OCI-LY1 (cell line): ENCODE data around the gene BEND6.

Experiments used
- H2AFZ ChIP-seq: fragments of 200-600 bp; sonication (generic), shearing (Covaris generic); 2 replicates; pipeline ENCODE4 v1.6.0; 2014; ENCODE audit warnings: antibody characterized with exemption, mild to moderate bottlenecking, low read length
- H3F3A ChIP-seq: fragments of 200-600 bp; sonication (generic), shearing (Covaris generic); 2 replicates; pipeline ENCODE4 v1.6.0; 2014; ENCODE audit warnings: mild to moderate bottlenecking, antibody characterized with exemption, low read length, moderate library complexity; ENCODE audit not compliant: insufficient read depth
- H3K27ac ChIP-seq: fragments of 200-600 bp; sonication (generic); 2 replicates; pipeline ENCODE4 v1.5.1; 2014; ENCODE audit warnings: low read length, mixed run types, mild to moderate bottlenecking, low read depth; ENCODE audit not compliant: poor library complexity, severe bottlenecking
- H3K27me3 ChIP-seq: fragments of 200-600 bp; sonication (generic); 2 replicates; pipeline ENCODE4 v1.6.0; 2014; ENCODE audit warnings: antibody characterized with exemption, mild to moderate bottlenecking, low read length, moderate library complexity; ENCODE audit not compliant: insufficient read depth
- H3K36me3 ChIP-seq: fragments of 200-600 bp; sonication (generic); 2 replicates; pipeline ENCODE4 v1.6.1; 2014; ENCODE audit warnings: mild to moderate bottlenecking, antibody characterized with exemption, low read length, moderate library complexity, mixed read lengths; ENCODE audit not compliant: insufficient read depth
- H3K4me1 ChIP-seq: fragments of 200-600 bp; sonication (generic); 2 replicates; pipeline ENCODE4 v1.5.1; 2014; ENCODE audit warnings: mild to moderate bottlenecking, low read length, moderate library complexity; ENCODE audit not compliant: insufficient read depth, severe bottlenecking
- H3K4me2 ChIP-seq: fragments of 200-600 bp; sonication (generic), shearing (Covaris generic); 2 replicates; pipeline ENCODE4 v1.6.1; 2014; ENCODE audit warnings: low read length
- H3K4me3 ChIP-seq: fragments of 200-600 bp; sonication (generic); 2 replicates; pipeline ENCODE4 v1.5.1; 2014; ENCODE audit warnings: low read length, low read depth, mild to moderate bottlenecking, mixed read lengths; ENCODE audit not compliant: poor library complexity, severe bottlenecking
- H3K79me2 ChIP-seq: fragments of 200-600 bp; shearing (Covaris generic); 2 replicates; pipeline ENCODE4 v1.6.1; 2016; ENCODE audit warnings: mixed run types, low read length, mixed read lengths; ENCODE audit not compliant: insufficient read depth
- H3K9ac ChIP-seq: fragments of 200-600 bp; sonication (generic), shearing (Covaris generic); 2 replicates; pipeline ENCODE4 v1.6.1; 2014; ENCODE audit warnings: mild to moderate bottlenecking, low read length, mixed read lengths
- H3K9me2 ChIP-seq: fragments of 200-600 bp; sonication (generic), shearing (Covaris generic); 2 replicates; pipeline ENCODE4 v1.6.1; 2014; ENCODE audit warnings: low read depth, mild to moderate bottlenecking, low read length, mixed read lengths
- H3K9me3 ChIP-seq: fragments of 200-600 bp; shearing (Covaris generic); 2 replicates; pipeline ENCODE4 v1.6.1; 2014; ENCODE audit warnings: low read length, mixed read lengths
- H4K20me1 ChIP-seq: fragments of 200-600 bp; sonication (generic), shearing (Covaris generic); 2 replicates; pipeline ENCODE4 v1.6.0; 2016; ENCODE audit warnings: mild to moderate bottlenecking, low read length; ENCODE audit not compliant: insufficient read depth
- CTCF ChIP-seq: fragments of 200-600 bp; sonication (generic), shearing (Covaris generic); IDR thresholded peaks from 2 replicates; pipeline ENCODE4 v1.5.1; 2017; ENCODE audit warnings: mild to moderate bottlenecking, antibody characterized with exemption, low read length, moderate library complexity, mixed read lengths
- EZH2 ChIP-seq: fragments of 200-600 bp; sonication (generic), shearing (Covaris generic); IDR thresholded peaks from 2 replicates; pipeline ENCODE4 v1.8.0; 2017; ENCODE audit warnings: borderline replicate concordance, mixed run types, mild to moderate bottlenecking, antibody characterized with exemption, low read length, moderate library complexity, mixed read lengths

BEND6 gene

GRCh38 chr6:56940463-56940862 is 14.4 kb upstream of the BEND6 start:
- H3K4me3 ChIP-seq, result no peak overlapping the region
- no peaks in the 10 kb centered on the region for H3K4me1 ChIP-seq
- no peaks in the 10 kb centered on the region for H4K20me1 ChIP-seq
- H3K9me2 ChIP-seq, result no peaks in the 10 kb centered on the region
- H3K9ac ChIP-seq, result no peak overlapping the region
- no peaks in the 10 kb centered on the region for H3K27me3 ChIP-seq
- H3K9me3 ChIP-seq, result no peaks in the 10 kb centered on the region
- no peaks in the 10 kb centered on the region for H3F3A ChIP-seq
- no peak for TF ChIP-seq EZH2
- no peaks in the 10 kb centered on the region for H3K79me2 ChIP-seq
- H3K27ac ChIP-seq, result no peak overlapping the region
- no peaks in the 10 kb centered on the region for H3K36me3 ChIP-seq
- H2AFZ ChIP-seq, result no peak overlapping the region
- H3K4me2 ChIP-seq, result no peak overlapping the region

- Histone ChIP-seq H3K79me2 (no peaks in the 10 kb centered on the region), H2AFZ (no peak overlapping the region), H3K4me3 (no peak overlapping the region), H3K36me3 (no peaks in the 10 kb centered on the region), H3K4me1 (no peaks in the 10 kb centered on the region), H3K27me3 (no peaks in the 10 kb centered on the region), H3K9me2 (no peaks in the 10 kb centered on the region), H4K20me1 (no peaks in the 10 kb centered on the region), H3K9me3 (no peaks in the 10 kb centered on the region), H3F3A (no peaks in the 10 kb centered on the region), H3K27ac (no peak overlapping the region), H3K9ac (no peak overlapping the region), H3K4me2 (no peak overlapping the region)
- TF ChIP-seq EZH2 (no peak), CTCF (no peak)
Measured at GRCh38 chr6:56940977-56941376, 13.9 kb upstream of the BEND6 start.

GRCh38 chr6:56944661-56945060 is 10.2 kb upstream of the BEND6 start:
- no peaks in the 10 kb centered on the region for H3K9me3 ChIP-seq
- no peaks in the 10 kb centered on the region for H3K4me1 ChIP-seq
- no peak overlapping the region for H3K27ac ChIP-seq
- no peak overlapping the region for H3K4me3 ChIP-seq
- no peaks in the 10 kb centered on the region for H3F3A ChIP-seq
- H2AFZ ChIP-seq, result no peak overlapping the region
- H3K27me3 ChIP-seq, result no peaks in the 10 kb centered on the region
- no peak overlapping the region for H3K9ac ChIP-seq
- H3K9me2 ChIP-seq, result no peaks in the 10 kb centered on the region
- no peak overlapping the region for H3K4me2 ChIP-seq
- no peaks in the 10 kb centered on the region for H3K36me3 ChIP-seq
- H3K79me2 ChIP-seq, result no peaks in the 10 kb centered on the region
- no peak for TF ChIP-seq EZH2
- no peak for TF ChIP-seq CTCF
- H4K20me1 ChIP-seq, result no peaks in the 10 kb centered on the region

- no peak overlapping the region for H3K4me2 ChIP-seq
- no peaks in the 10 kb centered on the region for H4K20me1 ChIP-seq
Measured at GRCh38 chr6:56946368-56946767, 8.5 kb upstream of the BEND6 start.

More at GRCh38 chr6:56946368-56946767, 8.5 kb upstream of the BEND6 start:
- no peak for TF ChIP-seq EZH2
- no peak for TF ChIP-seq CTCF
- H2AFZ ChIP-seq, result no peak overlapping the region
- no peaks in the 10 kb centered on the region for H3K27me3 ChIP-seq
- H3K9ac ChIP-seq, result no peak overlapping the region
- H3K4me3 ChIP-seq, result no peak overlapping the region
- no peaks in the 10 kb centered on the region for H3K9me3 ChIP-seq
- no peaks in the 10 kb centered on the region for H3F3A ChIP-seq
- H3K4me1 ChIP-seq, result no peaks in the 10 kb centered on the region
- no peak overlapping the region for H3K27ac ChIP-seq
- no peaks in the 10 kb centered on the region for H3K79me2 ChIP-seq
- no peaks in the 10 kb centered on the region for H3K9me2 ChIP-seq
- no peaks in the 10 kb centered on the region for H3K36me3 ChIP-seq
